ENCODE data around the gene OTULIN.

OTULIN gene

DNA sequence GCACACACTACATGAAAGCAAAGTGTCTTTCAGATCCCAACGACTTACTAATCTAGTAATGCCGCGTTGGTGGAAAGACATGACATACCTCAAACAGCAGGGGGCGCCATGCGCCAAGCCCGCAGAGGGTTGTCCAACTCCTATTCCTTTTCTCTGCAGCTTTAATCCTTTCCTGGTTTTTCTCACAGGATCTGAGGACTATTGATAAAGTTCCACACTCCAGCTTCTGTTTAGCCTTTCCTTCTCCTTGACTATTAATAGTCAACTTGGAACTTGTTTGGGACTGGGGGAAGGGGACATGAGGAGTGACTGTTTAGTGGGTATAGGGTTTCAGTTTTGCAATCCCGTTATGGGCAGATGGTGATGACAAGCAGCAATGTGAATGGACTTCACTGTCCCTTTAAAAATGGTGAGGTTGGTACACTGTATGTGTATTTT, 62.9 kb downstream of the OTULIN start (continued):
- peak; percentile 96 for TF ChIP-seq ZNF654 (tag by site-specific recombination; IDR thresholded peaks at IDR 0.05; ENCODE audit: low read depth)
- TF ChIP-seq ZNF248 (tag by site-specific recombination; IDR thresholded peaks at IDR 0.05) = no peak
- TF ChIP-seq IKZF3 (tag by site-specific recombination; IDR thresholded peaks at IDR 0.05) = peak; percentile 56; the same call in 1 of the 2 replicates
- no peak for TF ChIP-seq ZSCAN16 (tag by site-specific recombination; IDR thresholded peaks at IDR 0.05)
- TF ChIP-seq, protein P1, sequence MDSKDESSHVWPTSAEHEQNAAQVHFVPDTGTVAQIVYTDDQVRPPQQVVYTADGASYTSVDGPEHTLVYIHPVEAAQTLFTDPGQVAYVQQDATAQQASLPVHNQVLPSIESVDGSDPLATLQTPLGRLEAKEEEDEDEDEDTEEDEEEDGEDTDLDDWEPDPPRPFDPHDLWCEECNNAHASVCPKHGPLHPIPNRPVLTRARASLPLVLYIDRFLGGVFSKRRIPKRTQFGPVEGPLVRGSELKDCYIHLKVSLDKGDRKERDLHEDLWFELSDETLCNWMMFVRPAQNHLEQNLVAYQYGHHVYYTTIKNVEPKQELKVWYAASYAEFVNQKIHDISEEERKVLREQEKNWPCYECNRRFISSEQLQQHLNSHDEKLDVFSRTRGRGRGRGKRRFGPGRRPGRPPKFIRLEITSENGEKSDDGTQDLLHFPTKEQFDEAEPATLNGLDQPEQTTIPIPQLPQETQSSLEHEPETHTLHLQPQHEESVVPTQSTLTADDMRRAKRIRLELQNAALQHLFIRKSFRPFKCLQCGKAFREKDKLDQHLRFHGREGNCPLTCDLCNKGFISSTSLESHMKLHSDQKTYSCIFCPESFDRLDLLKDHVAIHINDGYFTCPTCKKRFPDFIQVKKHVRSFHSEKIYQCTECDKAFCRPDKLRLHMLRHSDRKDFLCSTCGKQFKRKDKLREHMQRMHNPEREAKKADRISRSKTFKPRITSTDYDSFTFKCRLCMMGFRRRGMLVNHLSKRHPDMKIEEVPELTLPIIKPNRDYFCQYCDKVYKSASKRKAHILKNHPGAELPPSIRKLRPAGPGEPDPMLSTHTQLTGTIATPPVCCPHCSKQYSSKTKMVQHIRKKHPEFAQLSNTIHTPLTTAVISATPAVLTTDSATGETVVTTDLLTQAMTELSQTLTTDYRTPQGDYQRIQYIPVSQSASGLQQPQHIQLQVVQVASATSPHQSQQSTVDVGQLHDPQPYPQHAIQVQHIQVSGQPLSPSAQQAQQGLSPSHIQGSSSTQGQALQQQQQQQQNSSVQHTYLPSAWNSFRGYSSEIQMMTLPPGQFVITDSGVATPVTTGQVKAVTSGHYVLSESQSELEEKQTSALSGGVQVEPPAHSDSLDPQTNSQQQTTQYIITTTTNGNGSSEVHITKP (tag by site-specific recombination; IDR thresholded peaks at IDR 0.05) = no peak
- TF ChIP-seq, protein P2, sequence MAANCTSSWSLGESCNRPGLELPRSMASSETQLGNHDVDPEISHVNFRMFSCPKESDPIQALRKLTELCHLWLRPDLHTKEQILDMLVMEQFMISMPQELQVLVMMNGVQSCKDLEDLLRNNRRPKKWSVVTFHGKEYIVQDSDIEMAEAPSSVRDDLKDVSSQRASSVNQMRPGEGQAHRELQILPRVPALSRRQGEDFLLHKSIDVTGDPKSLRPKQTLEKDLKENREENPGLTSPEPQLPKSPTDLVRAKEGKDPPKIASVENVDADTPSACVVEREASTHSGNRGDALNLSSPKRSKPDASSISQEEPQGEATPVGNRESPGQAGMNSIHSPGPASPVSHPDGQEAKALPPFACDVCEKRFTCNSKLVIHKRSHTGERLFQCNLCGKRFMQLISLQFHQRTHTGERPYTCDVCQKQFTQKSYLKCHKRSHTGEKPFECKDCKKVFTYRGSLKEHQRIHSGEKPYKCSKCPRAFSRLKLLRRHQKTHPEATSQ (tag by site-specific recombination; IDR thresholded peaks at IDR 0.05) = no peak
- TF ChIP-seq ZFP37 (tag by site-specific recombination; IDR thresholded peaks at IDR 0.05) = no peak
- TF ChIP-seq KLF1 (tag by site-specific recombination; IDR thresholded peaks at IDR 0.05) = no peak
- no peak for TF ChIP-seq ZNF677 (tag by site-specific recombination; IDR thresholded peaks at IDR 0.05)
- no peak for TF ChIP-seq BCL11B (tag by site-specific recombination; IDR thresholded peaks at IDR 0.05; ENCODE audit: low read depth)
- TF ChIP-seq HOXA7 (CRISPR knock-in tag; IDR thresholded peaks at IDR 0.05; ENCODE audit: borderline replicate concordance) = no peak
- TF ChIP-seq, protein P3, sequence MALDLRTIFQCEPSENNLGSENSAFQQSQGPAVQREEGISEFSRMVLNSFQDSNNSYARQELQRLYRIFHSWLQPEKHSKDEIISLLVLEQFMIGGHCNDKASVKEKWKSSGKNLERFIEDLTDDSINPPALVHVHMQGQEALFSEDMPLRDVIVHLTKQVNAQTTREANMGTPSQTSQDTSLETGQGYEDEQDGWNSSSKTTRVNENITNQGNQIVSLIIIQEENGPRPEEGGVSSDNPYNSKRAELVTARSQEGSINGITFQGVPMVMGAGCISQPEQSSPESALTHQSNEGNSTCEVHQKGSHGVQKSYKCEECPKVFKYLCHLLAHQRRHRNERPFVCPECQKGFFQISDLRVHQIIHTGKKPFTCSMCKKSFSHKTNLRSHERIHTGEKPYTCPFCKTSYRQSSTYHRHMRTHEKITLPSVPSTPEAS (tag by site-specific recombination; IDR thresholded peaks at IDR 0.05) = no peak
- no peak for TF ChIP-seq ZNF544 (tag by site-specific recombination; IDR thresholded peaks at IDR 0.05)
- TF ChIP-seq ZNF23 (tag by site-specific recombination; IDR thresholded peaks at IDR 0.05; ENCODE audit: borderline replicate concordance) = no peak
- no peak for TF ChIP-seq ZNF473 (tag by site-specific recombination; IDR thresholded peaks at IDR 0.05)
- no peak for TF ChIP-seq MZF1 (tag by site-specific recombination; IDR thresholded peaks at IDR 0.05; ENCODE audit: borderline replicate concordance)
- TF ChIP-seq, protein P4, sequence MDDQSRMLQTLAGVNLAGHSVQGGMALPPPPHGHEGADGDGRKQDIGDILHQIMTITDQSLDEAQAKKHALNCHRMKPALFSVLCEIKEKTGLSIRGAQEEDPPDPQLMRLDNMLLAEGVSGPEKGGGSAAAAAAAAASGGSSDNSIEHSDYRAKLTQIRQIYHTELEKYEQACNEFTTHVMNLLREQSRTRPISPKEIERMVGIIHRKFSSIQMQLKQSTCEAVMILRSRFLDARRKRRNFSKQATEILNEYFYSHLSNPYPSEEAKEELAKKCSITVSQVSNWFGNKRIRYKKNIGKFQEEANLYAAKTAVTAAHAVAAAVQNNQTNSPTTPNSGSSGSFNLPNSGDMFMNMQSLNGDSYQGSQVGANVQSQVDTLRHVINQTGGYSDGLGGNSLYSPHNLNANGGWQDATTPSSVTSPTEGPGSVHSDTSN (CRISPR knock-in tag; IDR thresholded peaks at IDR 0.05) = no peak
- TF ChIP-seq, protein P5, sequence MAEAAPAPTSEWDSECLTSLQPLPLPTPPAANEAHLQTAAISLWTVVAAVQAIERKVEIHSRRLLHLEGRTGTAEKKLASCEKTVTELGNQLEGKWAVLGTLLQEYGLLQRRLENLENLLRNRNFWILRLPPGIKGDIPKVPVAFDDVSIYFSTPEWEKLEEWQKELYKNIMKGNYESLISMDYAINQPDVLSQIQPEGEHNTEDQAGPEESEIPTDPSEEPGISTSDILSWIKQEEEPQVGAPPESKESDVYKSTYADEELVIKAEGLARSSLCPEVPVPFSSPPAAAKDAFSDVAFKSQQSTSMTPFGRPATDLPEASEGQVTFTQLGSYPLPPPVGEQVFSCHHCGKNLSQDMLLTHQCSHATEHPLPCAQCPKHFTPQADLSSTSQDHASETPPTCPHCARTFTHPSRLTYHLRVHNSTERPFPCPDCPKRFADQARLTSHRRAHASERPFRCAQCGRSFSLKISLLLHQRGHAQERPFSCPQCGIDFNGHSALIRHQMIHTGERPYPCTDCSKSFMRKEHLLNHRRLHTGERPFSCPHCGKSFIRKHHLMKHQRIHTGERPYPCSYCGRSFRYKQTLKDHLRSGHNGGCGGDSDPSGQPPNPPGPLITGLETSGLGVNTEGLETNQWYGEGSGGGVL (tag by site-specific recombination; IDR thresholded peaks at IDR 0.05) = no peak
- no peak for TF ChIP-seq ZNF664 (tag by site-specific recombination; IDR thresholded peaks at IDR 0.05)
- TF ChIP-seq ZNF366 (tag by site-specific recombination; conservative IDR thresholded peaks at IDR 0.05) = peak; percentile 54
- TF ChIP-seq MYNN (tag by site-specific recombination; IDR thresholded peaks at IDR 0.05; ENCODE audit: borderline replicate concordance) = no peak
- TF ChIP-seq ZNF585B (tag by site-specific recombination; IDR thresholded peaks at IDR 0.05) = no peak
- TF ChIP-seq ZNF174 (tag by site-specific recombination; IDR thresholded peaks at IDR 0.05) = no peak
- TF ChIP-seq, protein P6, sequence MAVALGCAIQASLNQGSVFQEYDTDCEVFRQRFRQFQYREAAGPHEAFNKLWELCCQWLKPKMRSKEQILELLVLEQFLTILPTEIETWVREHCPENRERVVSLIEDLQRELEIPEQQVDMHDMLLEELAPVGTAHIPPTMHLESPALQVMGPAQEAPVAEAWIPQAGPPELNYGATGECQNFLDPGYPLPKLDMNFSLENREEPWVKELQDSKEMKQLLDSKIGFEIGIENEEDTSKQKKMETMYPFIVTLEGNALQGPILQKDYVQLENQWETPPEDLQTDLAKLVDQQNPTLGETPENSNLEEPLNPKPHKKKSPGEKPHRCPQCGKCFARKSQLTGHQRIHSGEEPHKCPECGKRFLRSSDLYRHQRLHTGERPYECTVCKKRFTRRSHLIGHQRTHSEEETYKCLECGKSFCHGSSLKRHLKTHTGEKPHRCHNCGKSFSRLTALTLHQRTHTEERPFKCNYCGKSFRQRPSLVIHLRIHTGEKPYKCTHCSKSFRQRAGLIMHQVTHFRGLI (tag by site-specific recombination; IDR thresholded peaks at IDR 0.05) = no peak
- TF ChIP-seq ZNF133 (tag by site-specific recombination; IDR thresholded peaks at IDR 0.05) = no peak
- TF ChIP-seq ZNF223 (tag by site-specific recombination; IDR thresholded peaks at IDR 0.05) = no peak
- TF ChIP-seq ZNF391 (tag by site-specific recombination; IDR thresholded peaks at IDR 0.05; ENCODE audit: borderline replicate concordance, low read depth) = no peak
- peak; percentile 66; the same call in 1 of the 2 replicates for TF ChIP-seq ZNF2 (tag by site-specific recombination; IDR thresholded peaks at IDR 0.05)
- no peak for TF ChIP-seq ZFHX2 (tag by site-specific recombination; conservative IDR thresholded peaks at IDR 0.05)
- TF ChIP-seq, protein P7, sequence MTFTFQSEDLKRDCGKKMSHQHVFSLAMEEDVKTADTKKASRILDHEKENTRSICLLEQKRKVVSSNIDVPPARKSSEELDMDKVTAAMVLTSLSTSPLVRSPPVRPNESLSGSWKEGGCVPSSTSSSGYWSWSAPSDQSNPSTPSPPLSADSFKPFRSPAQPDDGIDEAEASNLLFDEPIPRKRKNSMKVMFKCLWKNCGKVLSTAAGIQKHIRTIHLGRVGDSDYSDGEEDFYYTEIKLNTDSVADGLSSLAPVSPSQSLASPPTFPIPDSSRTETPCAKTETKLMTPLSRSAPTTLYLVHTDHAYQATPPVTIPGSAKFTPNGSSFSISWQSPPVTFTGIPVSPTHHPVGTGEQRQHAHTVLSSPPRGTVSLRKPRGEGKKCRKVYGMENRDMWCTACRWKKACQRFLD (tag by site-specific recombination; IDR thresholded peaks at IDR 0.05) = no peak
